ENCODE measurements around the gene EIF4ENIF1.
"Not testable (repeated sequence)": the region's sequence is repeated elsewhere in the genome, so short reads cannot be mapped to it uniquely, and the experiment has no call there.

DNA sequence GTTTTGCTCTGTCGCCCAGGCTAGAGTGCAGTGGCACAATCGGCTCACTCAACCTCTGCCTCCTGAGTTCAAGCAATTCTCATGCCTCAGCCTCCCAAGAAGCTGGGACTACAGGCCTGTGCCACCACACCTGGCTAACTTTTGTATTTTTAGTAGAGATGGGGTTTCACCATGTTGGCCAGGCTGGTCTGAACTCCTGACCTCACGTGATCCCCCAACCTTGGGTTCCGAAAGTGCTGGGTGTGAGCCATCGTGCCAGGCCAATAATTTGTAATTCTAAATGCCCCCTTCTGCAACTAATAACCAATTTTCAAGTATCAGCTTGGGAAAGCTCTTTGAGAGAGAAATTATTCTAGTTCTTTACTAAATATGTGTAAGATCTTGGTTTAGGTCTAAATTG lies 3.7 kb upstream of the EIF4ENIF1 start:
- TF ChIP-seq EZH2 (IDR thresholded peaks at IDR 0.05); POLR2AphosphoS5 (IDR thresholded peaks at IDR 0.05; ENCODE audit: borderline replicate concordance, low read depth, low read length); FOXP2 (optimal IDR thresholded peaks at IDR 0.05; ENCODE audit: control extremely low read depth, extremely low read length, insufficient read depth): not testable (repeated sequence)

Data from SK-N-MC (cell line).